Neural progenitor cell (in vitro differentiated cells): ENCODE results near the gene SLC16A12. TPM values are rescaled to one million over a fixed set of nuclear protein-coding genes. Genes with fewer than 3 reads are reported as not detected.

ENCODE experiments used
- DNase-seq: peaks from one replicate; pipeline ENCODE4 v3.0.0-alpha.2; 2016; ENCODE audit warnings: low spot score
- H2AFZ ChIP-seq: fragments of 200-600 bp; sonication (generic); replicated peaks from 2 replicates; pipeline ENCODE4 v1.6.1; 2016; ENCODE audit warnings: antibody characterized with exemption
- H3F3A ChIP-seq: fragments of 200-600 bp; sonication (generic); 2 replicates; pipeline ENCODE4 v1.6.1; 2016; ENCODE audit warnings: antibody characterized with exemption, low read depth
- H3K27ac ChIP-seq: fragments of 200-600 bp; sonication (generic); 2 replicates; pipeline ENCODE4 v1.5.1; 2016; ENCODE audit warnings: mild to moderate bottlenecking
- H3K27me3 ChIP-seq: fragments of 200-600 bp; sonication (generic); 2 replicates; pipeline ENCODE4 v1.6.1; 2016; ENCODE audit warnings: mild to moderate bottlenecking, moderate library complexity
- H3K36me3 ChIP-seq: fragments of 200-600 bp; sonication (generic); 2 replicates; pipeline ENCODE4 v1.5.1; 2016
- H3K4me1 ChIP-seq: fragments of 200-600 bp; sonication (generic); 2 replicates; pipeline ENCODE4 v1.6.1; 2016; ENCODE audit warnings: mixed run types
- H3K4me2 ChIP-seq: fragments of 200-600 bp; sonication (generic); 2 replicates; pipeline ENCODE4 v1.6.1; 2016
- H3K4me3 ChIP-seq: fragments of 200-600 bp; sonication (generic); 2 replicates; pipeline ENCODE4 v1.5.1; 2016
- H3K79me2 ChIP-seq: fragments of 200-600 bp; sonication (generic); 2 replicates; pipeline ENCODE4 v1.6.1; 2016; ENCODE audit warnings: low read depth
- H3K9ac ChIP-seq: fragments of 200-600 bp; sonication (generic); 2 replicates; pipeline ENCODE4 v1.6.1; 2016
- H3K9me3 ChIP-seq: fragments of 200-600 bp; sonication (generic); 2 replicates; pipeline ENCODE4 v1.5.1; 2016; ENCODE audit warnings: low read depth
- H4K20me1 ChIP-seq: fragments of 200-600 bp; sonication (generic); 2 replicates; pipeline ENCODE4 v1.6.1; 2016; ENCODE audit warnings: low read depth
- H3K27ac Mint-ChIP-seq: 3 replicates; pipeline ENCODE4 v1.8.0; 2021; ENCODE audit warnings: mixed read lengths
- H3K27me3 Mint-ChIP-seq: 2 replicates; pipeline ENCODE4 v1.8.0; 2022; ENCODE audit warnings: low read depth, mild to moderate bottlenecking, inconsistent platforms, moderate library complexity, mixed read lengths; ENCODE audit not compliant: insufficient read depth
- H3K36me3 Mint-ChIP-seq: 3 replicates; pipeline ENCODE4 v1.8.0; 2021; ENCODE audit warnings: mixed read lengths
- H3K4me1 Mint-ChIP-seq: 3 replicates; pipeline ENCODE4 v1.8.0; 2021; ENCODE audit warnings: mixed read lengths
- H3K4me3 Mint-ChIP-seq: 3 replicates; pipeline ENCODE4 v1.8.0; 2021; ENCODE audit warnings: mild to moderate bottlenecking, moderate library complexity, mixed read lengths
- H3K9me3 Mint-ChIP-seq: 3 replicates; pipeline ENCODE4 v1.8.0; 2020; ENCODE audit warnings: mixed read lengths
- EZH2 ChIP-seq: fragments of 200-600 bp; sonication (generic); IDR thresholded peaks from 2 replicates; pipeline ENCODE4 v1.6.1; 2017; ENCODE audit warnings: antibody characterized with exemption, mild to moderate bottlenecking, moderate library complexity
- EZH2phosphoT487 ChIP-seq: fragments of 200-600 bp; sonication (generic); IDR thresholded peaks from 2 replicates; pipeline ENCODE4 v1.6.1; 2017; ENCODE audit warnings: antibody characterized with exemption
- total RNA-seq: library from RNA; depleted of rRNA; stranded (reverse); fragments of >200 nt; gene quantifications from 2 replicates; pipeline ENCODE4 v1.2.3, GENCODE V29; 2015; ENCODE audit warnings: low replicate concordance
- TF ChIP-seq, protein P1 (sequence below): fragments of 200-600 bp; sonication (generic); IDR thresholded peaks from 2 replicates; pipeline ENCODE4 v1.5.1; 2017; ENCODE audit warnings: antibody characterized with exemption, mild to moderate bottlenecking

SLC16A12 gene
- total RNA-seq, 1 donor from 2014 or later = not detected

DNA sequence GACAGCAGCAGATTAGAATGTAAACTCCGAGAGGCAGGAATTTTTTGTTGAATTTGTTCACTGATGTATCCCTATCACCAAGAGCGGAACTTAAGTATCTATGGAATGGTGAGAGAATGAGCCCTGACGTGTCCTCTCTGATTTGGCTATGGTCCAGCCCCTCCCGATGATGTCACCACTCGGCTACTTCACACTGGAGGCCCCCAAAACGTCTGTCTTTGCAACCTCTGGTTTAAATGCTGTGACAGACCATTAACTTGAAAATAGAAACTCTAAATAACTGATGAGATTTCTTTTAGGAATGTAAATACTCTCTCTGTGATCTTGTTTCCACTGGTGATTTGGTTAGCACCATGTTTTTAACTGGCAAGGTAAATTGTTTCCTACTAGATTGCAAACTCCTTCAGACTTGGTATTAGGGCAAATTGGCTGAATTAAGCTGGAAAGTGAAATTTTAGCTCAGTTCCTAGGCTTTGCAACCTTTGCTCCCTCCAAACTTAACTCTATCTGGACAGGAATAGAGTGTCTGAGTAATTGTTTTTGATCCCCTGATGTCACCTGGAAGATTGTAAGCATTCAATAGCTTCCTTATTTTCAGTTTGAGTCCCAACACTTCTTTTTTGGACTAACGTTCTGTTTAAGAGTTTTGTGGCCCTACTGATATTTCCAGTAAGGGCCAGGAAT is 19.1 kb downstream of the SLC16A12 start:
- Mint-ChIP-seq H3K4me3 (no peak overlapping the region), H3K4me1 (no peaks in the 10 kb centered on the region), H3K27ac (no peak overlapping the region), H3K27me3 (peaks cover 2% of the 10 kb centered on the region), H3K9me3 (no peaks in the 10 kb centered on the region), H3K36me3 (no peaks in the 10 kb centered on the region)
- no peak overlapping the region for H3K27ac ChIP-seq
- H3K4me1 ChIP-seq = no peaks in the 10 kb centered on the region
- H3K4me2 ChIP-seq = no peak overlapping the region
- no peaks in the 10 kb centered on the region for H4K20me1 ChIP-seq
- TF ChIP-seq EZH2 (no peak), EZH2phosphoT487 (no peak)
- TF ChIP-seq, protein P1, sequence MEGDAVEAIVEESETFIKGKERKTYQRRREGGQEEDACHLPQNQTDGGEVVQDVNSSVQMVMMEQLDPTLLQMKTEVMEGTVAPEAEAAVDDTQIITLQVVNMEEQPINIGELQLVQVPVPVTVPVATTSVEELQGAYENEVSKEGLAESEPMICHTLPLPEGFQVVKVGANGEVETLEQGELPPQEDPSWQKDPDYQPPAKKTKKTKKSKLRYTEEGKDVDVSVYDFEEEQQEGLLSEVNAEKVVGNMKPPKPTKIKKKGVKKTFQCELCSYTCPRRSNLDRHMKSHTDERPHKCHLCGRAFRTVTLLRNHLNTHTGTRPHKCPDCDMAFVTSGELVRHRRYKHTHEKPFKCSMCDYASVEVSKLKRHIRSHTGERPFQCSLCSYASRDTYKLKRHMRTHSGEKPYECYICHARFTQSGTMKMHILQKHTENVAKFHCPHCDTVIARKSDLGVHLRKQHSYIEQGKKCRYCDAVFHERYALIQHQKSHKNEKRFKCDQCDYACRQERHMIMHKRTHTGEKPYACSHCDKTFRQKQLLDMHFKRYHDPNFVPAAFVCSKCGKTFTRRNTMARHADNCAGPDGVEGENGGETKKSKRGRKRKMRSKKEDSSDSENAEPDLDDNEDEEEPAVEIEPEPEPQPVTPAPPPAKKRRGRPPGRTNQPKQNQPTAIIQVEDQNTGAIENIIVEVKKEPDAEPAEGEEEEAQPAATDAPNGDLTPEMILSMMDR = no peak
- H3K9ac ChIP-seq = no peak overlapping the region
- no peaks in the 10 kb centered on the region for H3K36me3 ChIP-seq
- no peaks in the 10 kb centered on the region for H3K79me2 ChIP-seq
- DNase-seq = no peak
- no peaks in the 10 kb centered on the region for H3F3A ChIP-seq
- no peaks in the 10 kb centered on the region for H3K9me3 ChIP-seq
- H3K4me3 ChIP-seq = no peak overlapping the region
- H2AFZ ChIP-seq = no peak overlapping the region
- no peaks in the 10 kb centered on the region for H3K27me3 ChIP-seq

GRCh38 chr10:89515031-89515841 is 20.2 kb downstream of the SLC16A12 start:
- no peaks in the 10 kb centered on the region for H3K79me2 ChIP-seq
- H3K27me3 ChIP-seq = no peaks in the 10 kb centered on the region
- no peak overlapping the region for H3K4me3 Mint-ChIP-seq
- DNase-seq = no peak
- no peaks in the 10 kb centered on the region for H4K20me1 ChIP-seq
- H3K36me3 Mint-ChIP-seq = no peaks in the 10 kb centered on the region
- H3K27me3 Mint-ChIP-seq = no peaks in the 10 kb centered on the region
- no peak overlapping the region for H3K27ac ChIP-seq
- no peak overlapping the region for H2AFZ ChIP-seq
- H3K4me1 Mint-ChIP-seq = no peaks in the 10 kb centered on the region
- H3K4me3 ChIP-seq = no peak overlapping the region
- H3K4me2 ChIP-seq = no peak overlapping the region
- H3K9me3 ChIP-seq = no peaks in the 10 kb centered on the region
- no peaks in the 10 kb centered on the region for H3F3A ChIP-seq
- no peaks in the 10 kb centered on the region for H3K9me3 Mint-ChIP-seq
- H3K36me3 ChIP-seq = no peaks in the 10 kb centered on the region
- H3K9ac ChIP-seq = no peak overlapping the region
- no peaks in the 10 kb centered on the region for H3K4me1 ChIP-seq
- H3K27ac Mint-ChIP-seq = no peak overlapping the region
- TF ChIP-seq, protein P1 = no peak
- TF ChIP-seq EZH2 (no peak), EZH2phosphoT487 (no peak)

- no peaks in the 10 kb centered on the region for H3K36me3 Mint-ChIP-seq
- H2AFZ ChIP-seq = no peak overlapping the region
- no peak for DNase-seq
- H4K20me1 ChIP-seq = no peaks in the 10 kb centered on the region
- no peaks in the 10 kb centered on the region for H3K79me2 ChIP-seq
- no peaks in the 10 kb centered on the region for H3K36me3 ChIP-seq
- H3K4me2 ChIP-seq = no peak overlapping the region
- H3K4me1 ChIP-seq = no peaks in the 10 kb centered on the region
- no peaks in the 10 kb centered on the region for H3K27me3 Mint-ChIP-seq
- no peak overlapping the region for H3K27ac ChIP-seq
- H3K9me3 ChIP-seq = no peaks in the 10 kb centered on the region
- no peak overlapping the region for H3K4me3 Mint-ChIP-seq
- no peaks in the 10 kb centered on the region for H3K27me3 ChIP-seq
- no peaks in the 10 kb centered on the region for H3K4me1 Mint-ChIP-seq
- TF ChIP-seq EZH2 (no peak), EZH2phosphoT487 (no peak)
- TF ChIP-seq, protein P1 = no peak
- no peak overlapping the region for H3K4me3 ChIP-seq
- H3F3A ChIP-seq = no peaks in the 10 kb centered on the region
- H3K9me3 Mint-ChIP-seq = no peaks in the 10 kb centered on the region
- H3K9ac ChIP-seq = no peak overlapping the region
- H3K27ac Mint-ChIP-seq = no peak overlapping the region
Measured at GRCh38 chr10:89513206-89513605, 22.2 kb downstream of the SLC16A12 start.
